Measurements from ENCODE around the gene OR9A2. TPM values are rescaled to one million over a fixed set of nuclear protein-coding genes. Genes with fewer than 3 reads are reported as not detected.

Gene OR9A2
- total and polyA plus RNA-seq, 4 donors, result 0.48 TPM; not detected in 3

Other genes with a start within 250 kb of the OR9A2 start
- gene EPHB6, start 172.1 kb downstream of the OR9A2 start, total RNA-seq, result 10 to 100 TPM; 11.6 to 17.7 TPM
- gene EPHB6, start 172.1 kb downstream of the OR9A2 start, polyA plus RNA-seq, result 100 to 1,000 TPM in 1 of 2 donors, 10 to 100 TPM in 1; 12.1 to 125 TPM
- gene TRPV6, start 141.4 kb downstream of the OR9A2 start, total RNA-seq, result under 1 TPM in 1 of 2 donors, not detected in 1; 0.33 TPM
- gene TRPV6, start 141.4 kb downstream of the OR9A2 start, polyA plus RNA-seq, result under 1 TPM; 0.50 to 0.69 TPM
- gene TRPV5, start 93.4 kb downstream of the OR9A2 start, total RNA-seq, result not detected
- gene TRPV5, start 93.4 kb downstream of the OR9A2 start, polyA plus RNA-seq, result not detected
- not detected for gene LLCFC1, start 87.6 kb downstream of the OR9A2 start, total RNA-seq
- gene LLCFC1, start 87.6 kb downstream of the OR9A2 start, polyA plus RNA-seq, result not detected
- 1 to 10 TPM in 1 of 2 donors, under 1 TPM in 1; 0.49 to 1.4 TPM for gene KEL, start 64.8 kb downstream of the OR9A2 start, total RNA-seq
- gene KEL, start 64.8 kb downstream of the OR9A2 start, polyA plus RNA-seq, result under 1 TPM in 1 of 2 donors, not detected in 1; 0.15 TPM
- not detected for gene OR6V1, start 25.2 kb upstream of the OR9A2 start, total RNA-seq
- gene OR6V1, start 25.2 kb upstream of the OR9A2 start, polyA plus RNA-seq, result not detected
- not detected for gene PIP, start 104.9 kb upstream of the OR9A2 start, total RNA-seq
- gene PIP, start 104.9 kb upstream of the OR9A2 start, polyA plus RNA-seq, result not detected
- gene TAS2R39, start 156.3 kb upstream of the OR9A2 start, total RNA-seq, result not detected
- gene TAS2R39, start 156.3 kb upstream of the OR9A2 start, polyA plus RNA-seq, result not detected
- not detected for gene TAS2R40, start 194.9 kb upstream of the OR9A2 start, total RNA-seq
- gene TAS2R40, start 194.9 kb upstream of the OR9A2 start, polyA plus RNA-seq, result not detected
- 100 to 1,000 TPM in 1 of 2 donors, 10 to 100 TPM in 1; 75.6 to 123 TPM for gene GSTK1, start 236.3 kb upstream of the OR9A2 start, total RNA-seq
- 100 to 1,000 TPM in 1 of 2 donors, 10 to 100 TPM in 1; 99.5 to 172 TPM for gene GSTK1, start 236.3 kb upstream of the OR9A2 start, polyA plus RNA-seq

Measured in aorta (tissue), 4 donors.